ENCODE data around the gene RNASET2.

Gene RNASET2

GRCh38 chr6:166988674-166989201, 32.4 kb upstream of the RNASET2 start:
- Mint-ChIP-seq H3K36me3 (ENCODE audit: low read depth) (peaks cover 25% of the 10 kb centered on the region), H3K9me3 (peaks cover 7% of the 10 kb centered on the region), H3K27me3 (ENCODE audit: low read depth) (no peaks in the 10 kb centered on the region), H3K27ac (peak overlapping the region in 1 of 3 experiments; percentile 22), H3K4me1 (peaks cover 6% of the 10 kb centered on the region), H3K4me3 (no peak overlapping the region)
- no peak for TF ChIP-seq CTCF (IDR thresholded peaks at IDR 0.05; ENCODE audit: unreplicated experiment in 3 of 3)

GRCh38 chr6:166987930-166988329, 31.6 kb upstream of the RNASET2 start:
- no peaks in the 10 kb centered on the region for H3K27me3 Mint-ChIP-seq (ENCODE audit: low read depth)
- no peak overlapping the region for H3K4me3 Mint-ChIP-seq
- peaks cover 6% of the 10 kb centered on the region for H3K4me1 Mint-ChIP-seq
- peaks cover 5% of the 10 kb centered on the region for H3K9me3 Mint-ChIP-seq
- peaks cover 22% of the 10 kb centered on the region for H3K36me3 Mint-ChIP-seq (ENCODE audit: low read depth)
- no peak for TF ChIP-seq CTCF (IDR thresholded peaks at IDR 0.05; ENCODE audit: unreplicated experiment in 3 of 3)
- H3K27ac Mint-ChIP-seq: no peak overlapping the region

- peaks cover 5% of the 10 kb centered on the region for H3K9me3 Mint-ChIP-seq
- peaks cover 6% of the 10 kb centered on the region for H3K4me1 Mint-ChIP-seq
- H3K4me3 Mint-ChIP-seq: no peak overlapping the region
- H3K36me3 Mint-ChIP-seq (ENCODE audit: low read depth): peaks cover 24% of the 10 kb centered on the region
- H3K27me3 Mint-ChIP-seq (ENCODE audit: low read depth): no peaks in the 10 kb centered on the region
- TF ChIP-seq CTCF (IDR thresholded peaks at IDR 0.05; ENCODE audit: unreplicated experiment in 3 of 3): no peak
- H3K27ac Mint-ChIP-seq: no peak overlapping the region
Observed at GRCh38 chr6:166987448-166987847, 31.1 kb upstream of the RNASET2 start.

- Mint-ChIP-seq H3K4me3 (no peak overlapping the region), H3K9me3 (peaks cover 3% of the 10 kb centered on the region)
- TF ChIP-seq CTCF (IDR thresholded peaks at IDR 0.05; ENCODE audit: unreplicated experiment in 3 of 3): no peak
Observed at GRCh38 chr6:166980738-166981137, 24.4 kb upstream of the RNASET2 start.

GRCh38 chr6:166977621-166978525, 21.5 kb upstream of the RNASET2 start:
- Mint-ChIP-seq H3K9me3 (no peaks in the 10 kb centered on the region), H3K4me1 (peaks cover 6% of the 10 kb centered on the region), H3K4me3 (no peak overlapping the region), H3K27ac (no peak overlapping the region), H3K27me3 (ENCODE audit: low read depth) (no peaks in the 10 kb centered on the region), H3K36me3 (ENCODE audit: low read depth) (peaks cover 30% of the 10 kb centered on the region)
- TF ChIP-seq CTCF (IDR thresholded peaks at IDR 0.05; ENCODE audit: unreplicated experiment in 3 of 3): no peak

More at GRCh38 chr6:166980738-166981137, 24.4 kb upstream of the RNASET2 start:
- peaks cover 6% of the 10 kb centered on the region for H3K4me1 Mint-ChIP-seq
- H3K27me3 Mint-ChIP-seq (ENCODE audit: low read depth): no peaks in the 10 kb centered on the region
- H3K36me3 Mint-ChIP-seq (ENCODE audit: low read depth): peaks cover 31% of the 10 kb centered on the region
- no peak overlapping the region for H3K27ac Mint-ChIP-seq

Data from nephron (organoid).